HepG2 (cell line): ENCODE data around the gene CHRNA7. TPM values are rescaled to one million over a fixed set of nuclear protein-coding genes. Genes with fewer than 3 reads are reported as not detected.

Experiments used
- ATAC-seq: fragments of 200-7000 bp; cut with Tn5 transposase; 3 replicates; pipeline ENCODE4 v1.9.1; 2020; ENCODE audit warnings: mild to moderate bottlenecking, moderate library complexity
- Bru-seq: library from RNA; stranded (reverse); fragments of 400-500 nt; gene quantifications from one replicate; lab custom pipeline; 2021; lab: Mats Ljungman, UMichigan
- BruChase-seq, 2 experiments: library from RNA; stranded (reverse); fragments of 400-500 nt; gene quantifications; one replicate each; lab custom pipeline; 2021; lab: Mats Ljungman, UMichigan
- BruUV-seq: library from RNA; stranded (reverse); fragments of 400-500 nt; replicated peaks from 2 replicates; lab custom pipeline; 2021; lab: Mats Ljungman, UMichigan
- CTCF ChIA-PET: fragments of 300-600 bp; formaldehyde crosslinking; extraction: SDS; loops from one replicate; lab custom pipeline; 2021; ENCODE audit warnings: low total read pairs, inconsistent platforms, low intra/inter-chr PET ratio; lab: Yijun Ruan, JAX
- POLR2A ChIA-PET: fragments of 350-600 bp; sonication (Branson Sonifier 250); formaldehyde crosslinking; loops from one replicate; lab custom pipeline; 2020; ENCODE audit warnings: antibody characterized with exemption, inconsistent platforms; lab: Yijun Ruan, JAX
- DNase-seq: peaks from one replicate; pipeline ENCODE4 v3.0.0-alpha.2; 2015; ENCODE audit warnings: low spot score
- FAIRE-seq: peaks from 3 replicates; lab custom pipeline; 2011; peaks lifted over from hg19 to GRCh38; lab: Jason Lieb, UNC
- H2AFZ ChIP-seq: one replicate; pipeline ENCODE4 v1.6.1; 2011; ENCODE audit warnings: low read length, inconsistent platforms
- H3K27ac ChIP-seq: fragments of 300-600 bp; 3 replicates; pipeline ENCODE4 v1.8.0; 2011; ENCODE audit warnings: mixed run types, mild to moderate bottlenecking, mixed read lengths, low read length, inconsistent platforms; ENCODE audit not compliant: insufficient read depth; ENCODE audit errors: extremely low read length
- H3K27me3 ChIP-seq, 2 experiments: fragments of 200-600 bp in 1 of 2; 2 replicates in 1 of 2; 3 replicates in 1 of 2; pipeline versions ENCODE4 v1.6.0 to v1.8.0; 2011; ENCODE audit warnings: low read length in 2 of 2, mild to moderate bottlenecking in 2 of 2, moderate library complexity in 2 of 2, inconsistent platforms in 1 of 2; ENCODE audit not compliant: insufficient read depth in 2 of 2, control insufficient read depth in 1 of 2
- H3K36me3 ChIP-seq, 2 experiments: fragments of 200-600 bp in 1 of 2; replicated peaks in 1 of 2; 2 replicates in 1 of 2; 3 replicates in 1 of 2; pipeline versions ENCODE4 v1.5.1 to v1.8.0; 2011; ENCODE audit warnings: low read length in 2 of 2, inconsistent platforms in 1 of 2; ENCODE audit not compliant: insufficient read depth in 2 of 2, control insufficient read depth in 1 of 2
- H3K4me1 ChIP-seq: 2 replicates; pipeline ENCODE4 v1.5.1; 2012; ENCODE audit warnings: low read length, inconsistent platforms; ENCODE audit not compliant: insufficient read depth
- H3K4me2 ChIP-seq: 2 replicates; pipeline ENCODE4 v1.6.0; 2011; ENCODE audit warnings: low read depth, low read length, inconsistent platforms
- H3K4me3 ChIP-seq, 3 experiments: fragments of 200-600 bp in 1 of 3; sonication (generic), shearing (Covaris generic) in 1 of 3; replicated peaks in 1 of 3; 2 replicates each; pipeline ENCODE4 v1.5.1; 2011 to 2016; ENCODE audit warnings: low read length in 3 of 3, inconsistent platforms in 2 of 3, low read depth in 2 of 3, mild to moderate bottlenecking in 2 of 3, control low read depth in 1 of 3, mixed read lengths in 1 of 3; ENCODE audit not compliant: insufficient read depth in 1 of 3
- H3K79me2 ChIP-seq: one replicate; pipeline ENCODE4 v1.6.1; 2011; ENCODE audit warnings: low read length, inconsistent platforms; ENCODE audit not compliant: insufficient read depth
- H3K9ac ChIP-seq: 2 replicates; pipeline ENCODE4 v1.6.0; 2011; ENCODE audit warnings: mild to moderate bottlenecking, low read depth, low read length, inconsistent platforms; ENCODE audit not compliant: insufficient read depth
- H3K9me3 ChIP-seq: 2 replicates; pipeline ENCODE4 v1.5.1; 2012; ENCODE audit warnings: mild to moderate bottlenecking, low read length
- H4K20me1 ChIP-seq: 2 replicates; pipeline ENCODE4 v1.6.0; 2011; ENCODE audit warnings: inconsistent platforms, mild to moderate bottlenecking, low read length, moderate library complexity; ENCODE audit not compliant: insufficient read depth
- GFI1 ChIP-seq: sonication (generic); formaldehyde crosslinking; IDR thresholded peaks from 2 replicates; pipeline ENCODE4 v1.5.0; 2020; ENCODE audit warnings: missing genetic modification reagents, mild to moderate bottlenecking, borderline replicate concordance
- YEATS4 ChIP-seq: sonication (generic); formaldehyde crosslinking; IDR thresholded peaks from 2 replicates; pipeline ENCODE4 v1.4.0; 2020; ENCODE audit warnings: missing genetic modification reagents, borderline replicate concordance
- ZBTB14 ChIP-seq: sonication (generic); formaldehyde crosslinking; IDR thresholded peaks from 2 replicates; pipeline ENCODE4 v1.4.0; 2020; ENCODE audit warnings: missing genetic modification reagents
- ZFP91 ChIP-seq: sonication (generic); formaldehyde crosslinking; IDR thresholded peaks from 2 replicates; pipeline ENCODE4 v1.9.0; 2022; ENCODE audit warnings: missing genetic modification reagents, mild to moderate bottlenecking, borderline replicate concordance
- ZNF431 ChIP-seq: sonication (generic); formaldehyde crosslinking; IDR thresholded peaks from 2 replicates; pipeline ENCODE4 v1.9.0; 2022; ENCODE audit warnings: missing genetic modification reagents, low read depth, mild to moderate bottlenecking, borderline replicate concordance
- ZNF737 ChIP-seq: sonication (generic); formaldehyde crosslinking; IDR thresholded peaks from 2 replicates; pipeline ENCODE4 v1.5.0; 2020; ENCODE audit warnings: missing genetic modification reagents, mild to moderate bottlenecking, borderline replicate concordance
- ZNF777 ChIP-seq: sonication (generic); formaldehyde crosslinking; IDR thresholded peaks from 2 replicates; pipeline ENCODE4 v1.4.0; 2020; ENCODE audit warnings: missing genetic modification reagents
- ZSCAN25 ChIP-seq: sonication (generic); formaldehyde crosslinking; IDR thresholded peaks from 2 replicates; pipeline ENCODE4 v1.8.0; 2022; ENCODE audit warnings: mild to moderate bottlenecking, missing genetic modification reagents
- WGBS: methylation state at CpG from one replicate; pipeline ENCODE4 v1.1.6; 2017; ENCODE audit warnings: low lambda C conversion rate; 5-methylcytosine and 5-hydroxymethylcytosine counted together
- in situ Hi-C: cut with HindIII; loops from 2 replicates; pipeline ENCODE4 v1.10.0; 2017; ENCODE audit warnings: low pct_unique_long_range_greater_than_20kb; ENCODE audit not compliant: extremely low pct_ligation_motif_present
- intact Hi-C: fragments of 100-400 bp; cut with micrococcal nuclease; formaldehyde crosslinking; loops from one replicate; pipeline ENCODE4 v1.10.0; 2022; ENCODE audit not compliant: unreplicated experiment
- long read RNA-seq, 2 experiments: library from RNA in 1 of 2; library from polyadenylated mRNA in 1 of 2; stranded (forward) in 1 of 2; unstranded in 1 of 2; transcript quantifications; one replicate each; pipeline ENCODE4 v2.0.0, GENCODE V29; 2019 to 2022
- polyA minus RNA-seq, 3 experiments: library from RNA; depleted of rRNA, polyadenylated mRNA; stranded (reverse); fragments of >200 nt; gene quantifications; 2 replicates each; pipeline ENCODE4 v1.2.3, GENCODE V29; 2011; ENCODE audit warnings: low replicate concordance in 1 of 3
- polyA plus RNA-seq, 8 experiments: library from polyadenylated mRNA; depleted of rRNA in 3 of 8; stranded (reverse) in 7 of 8; unstranded in 1 of 8; fragments of >200 nt; fragmentation: Illumina TruSeq in 4 of 8; extraction: Trizol in 4 of 8; gene quantifications; 2 replicates each; pipeline versions ENCODE4 v1.2.1 to v1.2.3, GENCODE V29; 2011 to 2016; ENCODE audit warnings: low read depth in 4 of 8, missing spikeins in 1 of 8, mixed read lengths in 1 of 8; ENCODE audit not compliant: insufficient read depth in 1 of 8
- total RNA-seq, 5 experiments: library from RNA; depleted of rRNA; stranded (reverse); fragments of >200 nt; fragmentation: Illumina TruSeq; extraction: Trizol; gene quantifications; 2 replicates each; pipeline ENCODE4 v1.2.3, GENCODE V29; 2016; ENCODE audit warnings: low read depth in 1 of 5

CHRNA7 gene
- total RNA-seq (2016; rRNA removed; fragmentation: Illumina TruSeq; extraction: Trizol), result 1.3 and 1.4 TPM in 2 replicates
- total RNA-seq (2016; cell fraction: cytosol; rRNA removed; fragmentation: Illumina TruSeq; extraction: Trizol; ENCODE audit: low read depth), result 0.26 and 0.40 TPM in 2 replicates
- 0.98 and 1.3 TPM in 2 replicates for total RNA-seq (2016; cell fraction: insoluble cytoplasmic fraction; rRNA removed; fragmentation: Illumina TruSeq; extraction: Trizol)
- total RNA-seq (2016; cell fraction: membrane; rRNA removed; fragmentation: Illumina TruSeq; extraction: Trizol), result 1.1 TPM in 2 replicates
- 1.7 and 3.3 TPM in 2 replicates for total RNA-seq (2016; cell fraction: nucleus; rRNA removed; fragmentation: Illumina TruSeq; extraction: Trizol)
- 1.4 and 1.8 TPM in 2 replicates for polyA plus RNA-seq (2011; rRNA removed)
- polyA plus RNA-seq (2011; cell fraction: cytosol; rRNA removed), result 1.5 and 1.6 TPM in 2 replicates
- 2.7 and 3.3 TPM in 2 replicates for polyA plus RNA-seq (2011; cell fraction: nucleus; rRNA removed)
- 2.4 and 2.8 TPM in 2 replicates for polyA plus RNA-seq (2012)
- 0.25 and 0.31 TPM in 2 replicates for polyA plus RNA-seq (2016; cell fraction: cytosol; fragmentation: Illumina TruSeq; extraction: Trizol; ENCODE audit: low read depth)
- 0.92 and 1.1 TPM in 2 replicates for polyA plus RNA-seq (2016; cell fraction: insoluble cytoplasmic fraction; fragmentation: Illumina TruSeq; extraction: Trizol; ENCODE audit: low read depth)
- polyA plus RNA-seq (2016; cell fraction: membrane; fragmentation: Illumina TruSeq; extraction: Trizol; ENCODE audit: low read depth), result 0.74 and 0.96 TPM in 2 replicates
- polyA plus RNA-seq (2016; cell fraction: nucleus; fragmentation: Illumina TruSeq; extraction: Trizol; ENCODE audit: insufficient read depth, low read depth), result 2.1 and 2.2 TPM in 2 replicates
- 1.5 and 3.8 TPM in 2 replicates for polyA minus RNA-seq (2011; rRNA and poly(A)+ RNA removed; ENCODE audit: low replicate concordance)
- 0.79 and 0.89 TPM in 2 replicates for polyA minus RNA-seq (2011; cell fraction: cytosol; rRNA and poly(A)+ RNA removed)
- 2.7 and 3.2 TPM in 2 replicates for polyA minus RNA-seq (2011; cell fraction: nucleus; rRNA and poly(A)+ RNA removed)
- Bru-seq, nascent RNA, result percentile 16 among the genes with signal in this experiment
- BruChase-seq, experiment 1, labeled RNA remaining after a 6-hour chase, result percentile 11 among the genes with signal in this experiment
- BruChase-seq, experiment 2, labeled RNA remaining after a 2-hour chase, result percentile 13 among the genes with signal in this experiment
- long read RNA-seq, experiment 1, result 0 reads
- long read RNA-seq, experiment 2, partial matches to known transcripts, result 1 of 2 reads
- long read RNA-seq, experiment 2, other reads (novel, unspliced or antisense), result 1 of 2 reads

- FAIRE-seq (no peak), ATAC-seq (peak; percentile 97), DNase-seq (peak; percentile 12)
- peak; percentile 81 for TF ChIP-seq ZFP91 (CRISPR knock-in tag)
- TF ChIP-seq ZSCAN25, result no peak
- TF ChIP-seq ZNF777 (CRISPR knock-in tag), result peak; percentile 63
- TF ChIP-seq ZNF737, result no peak
- TF ChIP-seq YEATS4, result 0 out of 2 replicates have a peak, but pooled peaks have one; percentile 40
- TF ChIP-seq GFI1, result no peak
- peak; percentile 69 for TF ChIP-seq ZBTB14 (CRISPR knock-in tag)
- no peak for TF ChIP-seq ZNF431 (CRISPR knock-in tag)
- intact Hi-C loops (no loop called here), in situ Hi-C loops (no loop called here)
- Histone ChIP-seq H4K20me1 (no peaks in the 10 kb centered on the region), H3K4me1 (peaks cover 11% of the 10 kb centered on the region), H3K9me3 (no peaks in the 10 kb centered on the region), H3K9ac (no peak within 1 kb of the TSS), H3K36me3 (no peaks in the 10 kb centered on the region), H3K4me3 (peak within 1 kb of the TSS; percentile 40 to 68 (median 55); a peak in 4 of 6 replicates), H3K79me2 (no peaks in the 10 kb centered on the region), H2AFZ (no peak within 1 kb of the TSS), H3K27me3 (peaks cover 0 to 36% of the 10 kb centered on the region in 2 experiments; a peak in 3 of 5 replicates), H3K27ac (no peak within 1 kb of the TSS), H3K4me2 (peak within 1 kb of the TSS; percentile 70)
- WGBS, result 2% methylated on average over 9 of the region's 92 CpGs
- POLR2A ChIA-PET, result no interaction called here
- no TSS peak for BruUV-seq
- CTCF ChIA-PET, result no interaction called here
Observed at GRCh38 chr15:32029862-32030781, at the start of gene CHRNA7. Gene CHRNA7 (plus strand): TSS chr15:32030515. CDS start chr15:32030595, 80 bp downstream.
